GM13977 (cell line): ENCODE results near the gene CCNQ.

Source experiments
- DNase-seq: peaks from one replicate; pipeline ENCODE4 v3.0.0; 2012; ENCODE audit warnings: low spot score
- CTCF ChIP-seq: IDR thresholded peaks from 2 replicates; pipeline ENCODE4 v1.5.1; 2012; ENCODE audit warnings: mild to moderate bottlenecking, control low read depth; ENCODE audit not compliant: insufficient read depth; ENCODE audit errors: extremely low read depth, missing control alignments
- in situ Hi-C: fragments of 300-500 bp; cut with MboI; formaldehyde crosslinking; loops from one replicate; pipeline ENCODE4 v1.12.0; 2022; ENCODE audit warnings: low sequenced_read_pairs, low pct_unique_long_range_greater_than_20kb, mixed read lengths, inconsistent platforms; ENCODE audit not compliant: unreplicated experiment

Gene CCNQ

DNA sequence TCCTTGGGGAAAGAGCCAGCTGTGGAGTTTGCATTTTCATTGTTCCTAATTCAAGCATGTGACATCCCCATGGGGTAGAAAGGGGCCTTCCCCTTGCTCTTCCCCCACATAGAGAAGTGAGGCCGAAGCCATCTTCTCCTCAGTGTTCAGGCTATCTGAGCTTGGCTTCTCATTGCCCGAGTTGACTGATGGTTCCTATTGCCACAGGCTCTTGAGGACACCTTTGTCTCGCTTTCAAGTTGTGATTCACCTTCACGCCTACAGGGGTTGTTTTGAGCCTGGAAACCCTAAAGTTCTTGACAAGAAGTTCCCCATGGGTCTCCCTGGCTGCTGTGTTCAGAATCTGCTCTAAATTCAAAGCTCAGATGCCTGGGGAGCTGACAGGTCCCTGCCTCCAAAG, 25.0 kb downstream of the CCNQ start:
- in situ Hi-C loops, result no loop called here
- peak; percentile 2 for TF ChIP-seq CTCF
- DNase-seq, result peak; percentile 56

DNA sequence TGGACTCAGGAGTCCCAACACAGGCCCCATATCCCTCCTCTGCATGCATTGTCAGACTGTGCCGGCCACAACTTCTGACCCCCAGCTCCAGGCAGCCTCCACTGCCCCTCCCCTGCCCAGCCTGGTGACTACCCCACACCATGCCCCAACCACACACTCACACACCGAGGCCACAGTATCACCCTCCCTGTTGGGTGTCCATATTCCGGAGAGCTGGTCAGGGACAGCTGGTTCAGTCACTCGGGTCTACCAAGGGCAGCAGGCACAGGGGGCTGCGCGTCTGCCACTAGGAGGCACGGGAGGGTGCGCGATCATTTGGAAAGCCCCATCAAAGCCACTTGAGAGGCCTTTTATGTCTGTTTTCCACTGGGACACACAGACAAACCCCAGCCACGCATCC, 26.3 kb downstream of the CCNQ start:
- in situ Hi-C loops, result no loop called here
- no peak for TF ChIP-seq CTCF
- DNase-seq, result no peak

DNA sequence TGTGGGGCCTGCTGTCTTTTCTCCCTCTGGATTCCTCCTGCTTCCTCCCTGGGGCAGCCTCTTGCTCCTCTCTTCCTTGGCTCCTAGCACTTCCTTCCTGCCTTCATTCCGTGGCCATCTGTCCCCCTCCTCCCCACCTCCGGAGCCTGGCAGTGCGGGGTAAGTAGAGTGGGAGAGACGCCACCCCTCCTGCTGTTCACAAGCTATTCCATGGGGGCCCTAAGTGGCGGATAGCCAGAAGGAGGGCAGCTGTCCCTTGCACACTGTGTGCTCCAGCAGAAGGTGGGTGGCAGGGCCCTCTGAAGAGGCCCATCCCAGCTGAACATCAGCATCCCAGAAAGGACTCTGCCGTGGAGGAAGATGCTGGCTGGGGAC, 27.4 kb downstream of the CCNQ start:
- DNase-seq, result no peak
- in situ Hi-C loops, result no loop called here
- no peak for TF ChIP-seq CTCF

GRCh38 chrX:153569475-153569874, 29.5 kb downstream of the CCNQ start:
- DNase-seq, result no peak
- in situ Hi-C loops, result no loop called here
- no peak for TF ChIP-seq CTCF

DNA sequence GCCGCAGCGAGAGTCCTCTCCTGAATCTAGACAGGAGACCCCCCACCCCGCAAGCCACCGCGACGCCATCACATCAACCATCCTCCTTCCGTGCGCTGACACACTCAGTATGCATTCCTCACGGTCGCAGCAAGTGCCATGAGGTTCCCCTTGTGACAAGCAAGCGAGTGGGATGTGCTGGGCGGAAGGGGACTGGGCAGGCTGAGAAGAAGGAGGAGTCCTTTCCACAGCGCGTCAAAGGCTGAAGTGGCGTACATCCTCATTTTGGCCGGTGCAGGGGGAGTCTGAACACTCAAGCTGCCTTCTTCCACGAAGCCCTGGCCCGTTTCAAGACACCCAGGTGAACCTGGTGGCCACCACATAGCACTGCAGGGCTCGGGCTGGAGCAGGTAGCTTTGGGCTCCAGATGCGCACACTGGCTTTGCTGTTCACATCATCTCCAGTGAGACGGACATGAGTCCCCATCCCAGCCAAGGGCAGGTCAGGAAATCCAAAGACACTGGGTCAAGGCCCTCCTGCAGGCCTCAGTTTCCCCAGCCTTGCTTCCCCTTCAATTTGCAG, 30.4 kb downstream of the CCNQ start:
- TF ChIP-seq CTCF, result no peak
- no peak for DNase-seq
- in situ Hi-C loops, result no loop called here

DNA sequence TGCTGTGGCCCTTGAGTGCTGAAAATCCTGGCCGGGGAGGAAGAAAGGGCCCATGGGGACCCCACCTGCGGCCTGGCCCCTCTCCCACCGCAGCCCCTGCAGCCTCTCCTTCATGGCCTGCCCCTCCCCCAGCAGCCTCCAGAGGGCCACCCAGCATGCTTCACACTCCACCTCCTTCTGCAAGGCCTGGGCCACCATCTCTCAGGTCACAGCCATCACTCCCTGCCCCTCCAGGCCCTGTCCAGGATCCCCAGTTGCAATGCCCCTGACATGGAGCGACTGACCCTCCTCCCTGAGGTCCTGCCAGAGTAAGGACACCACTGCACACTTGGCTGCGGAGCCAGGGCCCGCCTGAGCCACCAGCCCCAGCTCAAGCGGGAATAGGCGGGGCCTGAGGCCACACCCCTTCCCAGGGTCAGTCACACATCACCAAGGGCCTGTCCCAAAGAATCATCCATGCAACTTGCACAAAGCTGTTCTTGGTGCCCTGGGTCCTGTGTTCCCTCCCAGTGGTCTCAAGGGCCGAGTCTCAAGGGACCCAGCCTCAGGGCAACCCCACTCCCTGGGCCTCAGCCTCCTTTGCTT, 32.9 kb downstream of the CCNQ start:
- no peak for TF ChIP-seq CTCF
- in situ Hi-C loops, result no loop called here
- no peak for DNase-seq

- DNase-seq, result no peak
- TF ChIP-seq CTCF, result no peak
- in situ Hi-C loops, result no loop called here
These were observed 34.8 kb downstream of the CCNQ start for GRCh38 chrX:153564047-153564606.
